H1 (cell line): Measurements from ENCODE around the gene MAGI1. TPM values are rescaled to one million over a fixed set of nuclear protein-coding genes. Genes with fewer than 3 reads are reported as not detected.

ENCODE experiments used
- CTCF ChIA-PET: fragments of 300-600 bp; sonication (Branson Sonifier 250); formaldehyde crosslinking; loops from one replicate; lab custom pipeline; 2021; ENCODE audit not compliant: partially characterized antibody; lab: Charles Lee
- POLR2A ChIA-PET: fragments of 300-600 bp; sonication (Branson Sonifier 250); formaldehyde crosslinking; loops from one replicate; lab custom pipeline; 2021; ENCODE audit warnings: inconsistent platforms; ENCODE audit not compliant: partially characterized antibody; lab: Charles Lee
- DNase-seq, 2 experiments: peaks; one replicate each; pipeline versions ENCODE4 v3.0.0 to v3.0.0-alpha.2; 2010 to 2022; ENCODE audit warnings: low spot score in 2 of 2, low read depth in 1 of 2, mixed read lengths in 1 of 2
- FAIRE-seq: peaks from 2 replicates; lab custom pipeline; 2011; peaks lifted over from hg19 to GRCh38; lab: Jason Lieb, UNC
- H2AFZ ChIP-seq: 2 replicates; pipeline ENCODE4 v1.8.1; 2012; ENCODE audit warnings: low read length, inconsistent platforms
- H2AK5ac ChIP-seq: 2 replicates; pipeline ENCODE4 v1.6.1; 2013; ENCODE audit warnings: low read depth, low read length
- H2BK120ac ChIP-seq: replicated peaks from 2 replicates; pipeline ENCODE3; 2013; ENCODE audit warnings: low read depth, low read length, inconsistent platforms
- H2BK12ac ChIP-seq: 2 replicates; pipeline ENCODE4 v1.6.1; 2013; ENCODE audit warnings: low read depth, low read length
- H2BK15ac ChIP-seq: 2 replicates; pipeline ENCODE4 v1.6.1; 2013; ENCODE audit warnings: low read length
- H2BK20ac ChIP-seq: 2 replicates; pipeline ENCODE4 v1.6.1; 2013; ENCODE audit warnings: low read length
- H2BK5ac ChIP-seq: 2 replicates; pipeline ENCODE4 v1.6.1; 2013; ENCODE audit warnings: low read depth, low read length
- H3K14ac ChIP-seq: 2 replicates; pipeline ENCODE4 v1.6.1; 2013; ENCODE audit warnings: inconsistent platforms; ENCODE audit not compliant: insufficient read length
- H3K18ac ChIP-seq: 2 replicates; pipeline ENCODE4 v1.6.1; 2013; ENCODE audit warnings: low read length; ENCODE audit errors: extremely low read depth
- H3K23ac ChIP-seq: 2 replicates; pipeline ENCODE4 v1.6.1; 2013; ENCODE audit warnings: inconsistent platforms; ENCODE audit not compliant: insufficient read length
- H3K23me2 ChIP-seq: 2 replicates; pipeline ENCODE4 v1.6.1; 2013; ENCODE audit warnings: low read depth, low read length
- H3K27ac ChIP-seq: 2 replicates; pipeline ENCODE4 v1.6.1; 2011; ENCODE audit warnings: low read depth, low read length, inconsistent platforms
- H3K27me3 ChIP-seq, 4 experiments: replicated peaks in 1 of 4; 1 replicate in 1 of 4; 2 replicates in 3 of 4; pipeline versions ENCODE4 v1.6.1 to v1.8.1; 2011 to 2013; ENCODE audit warnings: low read length in 3 of 4, mild to moderate bottlenecking in 3 of 4, inconsistent platforms in 2 of 4, mixed read lengths in 2 of 4, moderate library complexity in 1 of 4; ENCODE audit not compliant: control insufficient read depth in 3 of 4, insufficient read depth in 3 of 4; ENCODE audit errors: extremely low read depth in 1 of 4
- H3K36me3 ChIP-seq, 4 experiments: 2 replicates each; pipeline versions ENCODE4 v1.6.1 to v1.8.1; 2011 to 2013; ENCODE audit warnings: mild to moderate bottlenecking in 4 of 4, low read length in 3 of 4, moderate library complexity in 2 of 4, control low read depth in 1 of 4, inconsistent platforms in 1 of 4; ENCODE audit not compliant: insufficient read depth in 4 of 4, control insufficient read depth in 2 of 4
- H3K4ac ChIP-seq: replicated peaks from 2 replicates; pipeline ENCODE3; 2013; ENCODE audit warnings: low read length, low read depth, mixed read lengths, inconsistent platforms; ENCODE audit not compliant: insufficient read length
- H3K4me1 ChIP-seq, 4 experiments: replicated peaks in 1 of 4; 1 replicate in 1 of 4; 2 replicates in 3 of 4; pipeline versions ENCODE4 v1.6.1 to v1.8.1; 2011 to 2013; ENCODE audit warnings: low read length in 3 of 4, inconsistent platforms in 2 of 4, mixed read lengths in 1 of 4; ENCODE audit not compliant: insufficient read depth in 4 of 4, control insufficient read depth in 3 of 4
- H3K4me2 ChIP-seq, 2 experiments: 2 replicates each; pipeline versions ENCODE4 v1.6.1 to v1.8.1; 2011 to 2013; ENCODE audit warnings: low read depth in 2 of 2, low read length in 2 of 2, control low read depth in 1 of 2, inconsistent platforms in 1 of 2, mild to moderate bottlenecking in 1 of 2; ENCODE audit not compliant: insufficient read depth in 1 of 2
- H3K4me3 ChIP-seq, 4 experiments: fragments of 200-600, 300-600 bp in 1 of 4; sonication (generic), shearing (Covaris generic), sonication (Bioruptor Twin) in 1 of 4; 2 replicates each; pipeline versions ENCODE4 v1.5.1 to v1.8.1; 2011 to 2016; ENCODE audit warnings: low read length in 4 of 4, low read depth in 3 of 4, control low read depth in 2 of 4, inconsistent platforms in 2 of 4, mild to moderate bottlenecking in 2 of 4, mixed read lengths in 1 of 4, moderate library complexity in 1 of 4; ENCODE audit not compliant: insufficient read depth in 2 of 4; ENCODE audit errors: extremely low read depth in 1 of 4
- H3K56ac ChIP-seq: replicated peaks from 2 replicates; pipeline ENCODE3; 2013; ENCODE audit warnings: low read depth, mild to moderate bottlenecking, mixed read lengths, low read length, inconsistent platforms; ENCODE audit not compliant: insufficient read length
- H3K79me1 ChIP-seq: 2 replicates; pipeline ENCODE4 v1.6.1; 2013; ENCODE audit warnings: low read depth, low read length, control low read depth
- H3K79me2 ChIP-seq, 2 experiments: 2 replicates each; pipeline versions ENCODE4 v1.6.1 to v1.8.1; 2012 to 2013; ENCODE audit warnings: low read length in 2 of 2, mild to moderate bottlenecking in 2 of 2, inconsistent platforms in 1 of 2; ENCODE audit not compliant: insufficient read depth in 2 of 2, control insufficient read depth in 1 of 2
- H3K9ac ChIP-seq, 4 experiments: replicated peaks in 1 of 4; 1 replicate in 1 of 4; 2 replicates in 3 of 4; pipeline versions ENCODE4 v1.6.1 to v1.8.1; 2011 to 2013; ENCODE audit warnings: low read depth in 3 of 4, low read length in 3 of 4, control low read depth in 2 of 4, mild to moderate bottlenecking in 2 of 4, moderate library complexity in 2 of 4, inconsistent platforms in 1 of 4; ENCODE audit errors: extremely low read depth in 1 of 4
- H3K9me3 ChIP-seq, 2 experiments: 2 replicates each; pipeline versions ENCODE4 v1.6.1 to v1.8.1; 2012 to 2013; ENCODE audit warnings: mild to moderate bottlenecking in 2 of 2, moderate library complexity in 2 of 2, control low read depth in 1 of 2, inconsistent platforms in 1 of 2, low read depth in 1 of 2, low read length in 1 of 2, mixed read lengths in 1 of 2; ENCODE audit not compliant: insufficient read depth in 2 of 2
- H4K20me1 ChIP-seq, 2 experiments: replicated peaks in 1 of 2; 2 replicates each; pipeline versions ENCODE3 to v1.8.1; 2011 to 2013; ENCODE audit warnings: inconsistent platforms in 2 of 2, low read length in 2 of 2, mild to moderate bottlenecking in 1 of 2; ENCODE audit not compliant: insufficient read depth in 2 of 2, control insufficient read depth in 1 of 2
- H4K5ac ChIP-seq: 2 replicates; pipeline ENCODE4 v1.6.1; 2013; ENCODE audit warnings: low read length, low read depth, mixed read lengths, inconsistent platforms; ENCODE audit not compliant: insufficient read length
- H4K8ac ChIP-seq: 2 replicates; pipeline ENCODE4 v1.8.0; 2013; ENCODE audit warnings: mild to moderate bottlenecking, moderate library complexity, low read length, inconsistent platforms; ENCODE audit not compliant: insufficient read depth; ENCODE audit errors: extremely low read depth
- H4K91ac ChIP-seq: replicated peaks from 2 replicates; pipeline ENCODE3; 2013; ENCODE audit warnings: low read length, mixed read lengths, inconsistent platforms; ENCODE audit not compliant: insufficient read length
- ATF3 ChIP-seq: IDR thresholded peaks from 2 replicates; pipeline ENCODE4 v1.6.1; 2011; ENCODE audit warnings: low read depth, mild to moderate bottlenecking, low read length; ENCODE audit not compliant: insufficient read depth
- BACH1 ChIP-seq: IDR thresholded peaks from 2 replicates; pipeline ENCODE4 v1.6.1; 2012; ENCODE audit warnings: low read length, improper control_type of control experiment
- CTCF ChIP-seq, 3 experiments: IDR thresholded peaks; 1 replicate in 2 of 3; 2 replicates in 1 of 3; pipeline versions ENCODE4 v1.5.1 to v1.6.1; 2011; ENCODE audit warnings: low read length in 3 of 3, mild to moderate bottlenecking in 3 of 3, inconsistent platforms in 2 of 3, low read depth in 1 of 3, moderate library complexity in 1 of 3; ENCODE audit not compliant: insufficient read depth in 1 of 3; ENCODE audit errors: control extremely low read depth in 1 of 3
- EGR1 ChIP-seq: IDR thresholded peaks from 2 replicates; pipeline ENCODE4 v1.6.1; 2011; ENCODE audit warnings: low read depth, low read length, borderline replicate concordance
- HDAC2 ChIP-seq, 2 experiments: fragments of 300-600 bp in 1 of 2; sonication (generic) in 1 of 2; IDR thresholded peaks; 2 replicates each; pipeline ENCODE4 v1.6.1; 2011 to 2012; ENCODE audit warnings: low read depth in 2 of 2, low read length in 2 of 2, mild to moderate bottlenecking in 2 of 2, moderate library complexity in 2 of 2, borderline replicate concordance in 1 of 2, inconsistent platforms in 1 of 2
- KDM1A ChIP-seq: fragments of 200-600, 300-600 bp; sonication (generic); IDR thresholded peaks from 2 replicates; pipeline ENCODE4 v1.7.1; 2016; ENCODE audit warnings: mild to moderate bottlenecking, low read length, borderline replicate concordance
- SIX5 ChIP-seq: IDR thresholded peaks from 2 replicates; pipeline ENCODE4 v1.6.1; 2011; ENCODE audit warnings: mild to moderate bottlenecking, low read depth, low read length
- SRF ChIP-seq: IDR thresholded peaks from 2 replicates; pipeline ENCODE4 v1.6.1; 2011; ENCODE audit warnings: mild to moderate bottlenecking, low read depth, low read length, moderate library complexity
- YY1 ChIP-seq: IDR thresholded peaks from 2 replicates; pipeline ENCODE4 v1.6.1; 2011; ENCODE audit warnings: low read depth, mild to moderate bottlenecking, low read length
- ZNF274 ChIP-seq: IDR thresholded peaks from 2 replicates; pipeline ENCODE4 v1.7.0; 2012; ENCODE audit warnings: low read length, borderline replicate concordance; ENCODE audit errors: extremely low read depth
- WGBS, 2 experiments: shearing (Covaris generic) in 1 of 2; methylation state at CpG; one replicate each; pipeline versions ENCODE4 v1.1.6 to v1.1.7; 2013 to 2015; ENCODE audit warnings: low lambda C conversion rate in 2 of 2, mixed read lengths in 2 of 2, inconsistent platforms in 1 of 2, low coverage in 1 of 2, missing lambda C conversion rate in 1 of 2; ENCODE audit not compliant: insufficient replicate concordance in 2 of 2, insufficient coverage in 1 of 2, insufficient read length in 1 of 2; ENCODE audit errors: extremely low coverage in 1 of 2, missing lambda C conversion rate in 1 of 2; 5-methylcytosine and 5-hydroxymethylcytosine counted together
- polyA plus RNA-seq, 7 experiments: library from polyadenylated mRNA; depleted of rRNA in 3 of 7; stranded (reverse) in 5 of 7; unstranded in 2 of 7; fragments of >200 nt in 5 of 7; fragments of 200-250 nt in 2 of 7; gene quantifications; 1 replicate in 5 of 7; 2 replicates in 1 of 7; 4 replicates in 1 of 7; pipeline versions ENCODE4 v1.2.1 to v1.2.3, GENCODE V29; 2011 to 2013; ENCODE audit warnings: missing spikeins in 2 of 7, mixed read lengths in 2 of 7
- total RNA-seq: library from RNA; stranded (reverse); fragmentation: NEBNext Ultra II Directional; extraction: Animal tissue kit (Norgen Biotek cat#: 25700); gene quantifications from 2 replicates; pipeline ENCODE4 v1.2.1, GENCODE V29; 2021

Gene MAGI1
- total and polyA plus RNA-seq, 2 of the 8 experiments (the other 6 are each of a cell fraction or from before 2014, with no cell fraction given), result 19.8 to 78.0 TPM

GRCh38 chr3:65419233-65419632, 619.5 kb downstream of the MAGI1 start:
- H2AK5ac ChIP-seq, result no peak overlapping the region
- no peaks in the 10 kb centered on the region for H3K36me3 ChIP-seq
- H3K23ac ChIP-seq, result no peak overlapping the region
- DNase-seq, result no peak
- no peaks in the 10 kb centered on the region for H3K4me1 ChIP-seq
- no peak overlapping the region for H4K91ac ChIP-seq
- H2BK12ac ChIP-seq, result no peak overlapping the region
- no peaks in the 10 kb centered on the region for H3K79me2 ChIP-seq
- H3K14ac ChIP-seq, result no peak overlapping the region
- no peaks in the 10 kb centered on the region for H3K9me3 ChIP-seq
- H3K9ac ChIP-seq, result no peak overlapping the region
- H4K20me1 ChIP-seq, result peaks cover 0 to 2% of the 10 kb centered on the region in 2 experiments
- POLR2A ChIA-PET, result no interaction called here
- no peak overlapping the region for H2BK15ac ChIP-seq
- H2AFZ ChIP-seq, result no peak overlapping the region
- WGBS, 2 experiments, result 86% methylated on average over 2 of the region's 2 CpGs; no CpG with 5 or more reads in 1 of the 2 experiments
- no peak overlapping the region for H3K4me2 ChIP-seq
- H2BK5ac ChIP-seq, result no peak overlapping the region
- H3K23me2 ChIP-seq, result no peaks in the 10 kb centered on the region
- FAIRE-seq, result no peak
- CTCF ChIA-PET, result no interaction called here
- H4K8ac ChIP-seq, result no peak overlapping the region
- no peak overlapping the region for H3K27ac ChIP-seq
- H2BK120ac ChIP-seq, result no peak overlapping the region
- H3K18ac ChIP-seq, result no peak overlapping the region
- no peak overlapping the region for H3K56ac ChIP-seq
- H3K4ac ChIP-seq, result no peak overlapping the region
- no peak overlapping the region for H3K4me3 ChIP-seq
- H3K79me1 ChIP-seq, result no peaks in the 10 kb centered on the region
- H4K5ac ChIP-seq, result no peak overlapping the region
- H2BK20ac ChIP-seq, result no peak overlapping the region
- no peaks in the 10 kb centered on the region for H3K27me3 ChIP-seq
- TF ChIP-seq SRF (no peak), EGR1 (no peak), YY1 (no peak), HDAC2 (IDR thresholded peaks at IDR 0.05; ENCODE audit: borderline replicate concordance in 1 of 2, low read depth in 2 of 2, low read length in 2 of 2) (no peak), BACH1 (no peak), CTCF (IDR thresholded peaks at IDR 0.05; ENCODE audit: control extremely low read depth in 1 of 3, insufficient read depth in 1 of 3, low read depth in 1 of 3, low read length in 3 of 3) (no peak), ATF3 (no peak), KDM1A (no peak), SIX5 (no peak), ZNF274 (no peak)
